GM12878 (cell line): ENCODE measurements around the gene DHDH. TPM values are rescaled to one million over a fixed set of nuclear protein-coding genes. Genes with fewer than 3 reads are reported as not detected.
A peak's percentile ranks its signal among the peaks of the same experiment; 100 is the strongest.

ENCODE experiments used
- ASH2L ChIP-seq: fragments of 300-600, 200-600 bp; sonication (generic); IDR thresholded peaks from 2 replicates; pipeline ENCODE4 v1.6.1; 2017; ENCODE audit warnings: low read depth, mild to moderate bottlenecking, borderline replicate concordance
- BHLHE40 ChIP-seq, 2 experiments: fragments of 450-650 bp in 1 of 2; IDR thresholded peaks; 2 replicates each; pipeline ENCODE4 v1.6.1; 2011 to 2017; ENCODE audit warnings: low read depth in 2 of 2, borderline replicate concordance in 1 of 2, improper control_type of control experiment in 1 of 2, low read length in 1 of 2, mild to moderate bottlenecking in 1 of 2
- BRCA1 ChIP-seq: IDR thresholded peaks from 2 replicates; pipeline ENCODE4 v1.6.1; 2011; ENCODE audit warnings: low read depth, low read length, improper control_type of control experiment
- CBX3 ChIP-seq: fragments of 200-600 bp; sonication (generic); IDR thresholded peaks from 2 replicates; pipeline ENCODE4 v1.6.1; 2016; ENCODE audit warnings: low read depth, borderline replicate concordance
- CHD2 ChIP-seq: IDR thresholded peaks from 2 replicates; pipeline ENCODE4 v1.6.1; 2011; ENCODE audit warnings: low read depth, low read length, improper control_type of control experiment, borderline replicate concordance
- EP300 ChIP-seq, 2 experiments: fragments of 150-350 bp in 1 of 2; IDR thresholded peaks; 2 replicates each; pipeline ENCODE4 v1.6.1; 2011 to 2012; ENCODE audit warnings: low read depth in 2 of 2, low read length in 2 of 2, borderline replicate concordance in 1 of 2, improper control_type of control experiment in 1 of 2, inconsistent platforms in 1 of 2; ENCODE audit not compliant: control insufficient read depth in 1 of 2
- JUND ChIP-seq: IDR thresholded peaks from 2 replicates; pipeline ENCODE4 v1.6.1; 2012; ENCODE audit warnings: low read depth, mild to moderate bottlenecking, low read length, improper control_type of control experiment, moderate library complexity
- MEF2A ChIP-seq: IDR thresholded peaks from 2 replicates; pipeline ENCODE4 v1.6.1; 2011; ENCODE audit warnings: low read depth, mild to moderate bottlenecking, low read length, moderate library complexity; ENCODE audit not compliant: insufficient read depth
- MTA3 ChIP-seq: IDR thresholded peaks from 2 replicates; pipeline ENCODE4 v1.6.1; 2012; ENCODE audit warnings: low read length, inconsistent platforms, borderline replicate concordance
- NFXL1 ChIP-seq: fragments of 450-650 bp; IDR thresholded peaks from 2 replicates; pipeline ENCODE4 v1.6.1; 2017; ENCODE audit warnings: antibody characterized with exemption, mild to moderate bottlenecking, borderline replicate concordance
- POLR2A ChIP-seq: IDR thresholded peaks from 2 replicates; pipeline ENCODE4 v1.6.1; 2011; ENCODE audit warnings: low read depth, mild to moderate bottlenecking, low read length
- RCOR1 ChIP-seq: conservative IDR thresholded peaks from 2 replicates; pipeline ENCODE4 v1.6.1; 2012; ENCODE audit warnings: low read depth, low read length, improper control_type of control experiment
- SIN3A ChIP-seq: IDR thresholded peaks from 2 replicates; pipeline ENCODE4 v1.6.1; 2012; ENCODE audit warnings: low read depth, low read length, improper control_type of control experiment
- SIX5 ChIP-seq: IDR thresholded peaks from 2 replicates; pipeline ENCODE4 v1.6.1; 2011; ENCODE audit warnings: mild to moderate bottlenecking, low read depth, low read length, moderate library complexity; ENCODE audit not compliant: severe bottlenecking
- SMAD5 ChIP-seq: IDR thresholded peaks from 2 replicates; pipeline ENCODE4 v1.6.1; 2016; ENCODE audit warnings: antibody characterized with exemption, low read depth
- SPI1 ChIP-seq: IDR thresholded peaks from 2 replicates; pipeline ENCODE4 v1.6.1; 2011; ENCODE audit warnings: low read depth, mild to moderate bottlenecking, low read length, moderate library complexity, borderline replicate concordance; ENCODE audit not compliant: insufficient read depth
- TAF1 ChIP-seq: IDR thresholded peaks from 2 replicates; pipeline ENCODE4 v1.6.1; 2011; ENCODE audit warnings: mild to moderate bottlenecking, low read depth, low read length, borderline replicate concordance
- TBL1XR1 ChIP-seq: IDR thresholded peaks from 2 replicates; pipeline ENCODE4 v1.6.1; 2012; ENCODE audit warnings: low read depth, low read length, improper control_type of control experiment
- YBX1 ChIP-seq: fragments of 450-650 bp; IDR thresholded peaks from 2 replicates; pipeline ENCODE4 v1.6.1; 2016; ENCODE audit warnings: antibody characterized with exemption
- ZNF24 ChIP-seq: fragments of 450-650 bp; IDR thresholded peaks from 2 replicates; pipeline ENCODE4 v1.6.1; 2017; ENCODE audit warnings: antibody characterized with exemption, mild to moderate bottlenecking
- ZNF622 ChIP-seq: fragments of 450-650 bp; IDR thresholded peaks from 2 replicates; pipeline ENCODE4 v1.6.1; 2017; ENCODE audit warnings: mild to moderate bottlenecking, inconsistent platforms
- polyA plus RNA-seq, 11 experiments: library from polyadenylated mRNA; depleted of rRNA in 4 of 11; unstranded in 6 of 11; stranded (reverse) in 5 of 11; fragments of >200 nt; fragmentation: Nextera tagmentation in 4 of 11; fragmentation: Illumina TruSeq in 1 of 11; extraction: Ambion mirVana in 4 of 11; extraction: Trizol in 1 of 11; gene quantifications; 1 replicate in 1 of 11; 2 replicates in 10 of 11; pipeline versions ENCODE4 v1.2.1 to v1.2.3, GENCODE V29; 2011 to 2016; ENCODE audit warnings: inconsistent platforms in 2 of 11, missing spikeins in 2 of 11, low read depth in 1 of 11
- total RNA-seq, 4 experiments: library from RNA; depleted of rRNA in 3 of 4; stranded (reverse); fragments of >200 nt in 3 of 4; fragmentation: Illumina TruSeq in 1 of 4; extraction: Trizol in 1 of 4; gene quantifications; 2 replicates each; pipeline versions ENCODE4 v1.2.1 to v1.2.3, GENCODE V29; 2013 to 2021
- TF ChIP-seq, protein P1 (sequence below): fragments of 450-650 bp; IDR thresholded peaks from 2 replicates; pipeline ENCODE4 v1.6.1; 2017; ENCODE audit warnings: mild to moderate bottlenecking, low read depth, inconsistent platforms; ENCODE audit not compliant: poor library complexity, severe bottlenecking
- TF ChIP-seq, protein P2 (sequence below): IDR thresholded peaks from 2 replicates; pipeline ENCODE4 v1.6.1; 2011; ENCODE audit warnings: low read depth, low read length, improper control_type of control experiment, borderline replicate concordance
- TF ChIP-seq, protein P3 (sequence below): fragments of 450-650 bp; IDR thresholded peaks from 2 replicates; pipeline ENCODE4 v1.6.1; 2017; ENCODE audit warnings: low read depth, mild to moderate bottlenecking, moderate library complexity

The DHDH gene
- total and polyA plus RNA-seq, 10 of the 15 experiments (the other 5 are each of a cell fraction or from before 2014, with no cell fraction given) = 0.13 to 0.21 (median 0.15) TPM; not detected in 7

DNA sequence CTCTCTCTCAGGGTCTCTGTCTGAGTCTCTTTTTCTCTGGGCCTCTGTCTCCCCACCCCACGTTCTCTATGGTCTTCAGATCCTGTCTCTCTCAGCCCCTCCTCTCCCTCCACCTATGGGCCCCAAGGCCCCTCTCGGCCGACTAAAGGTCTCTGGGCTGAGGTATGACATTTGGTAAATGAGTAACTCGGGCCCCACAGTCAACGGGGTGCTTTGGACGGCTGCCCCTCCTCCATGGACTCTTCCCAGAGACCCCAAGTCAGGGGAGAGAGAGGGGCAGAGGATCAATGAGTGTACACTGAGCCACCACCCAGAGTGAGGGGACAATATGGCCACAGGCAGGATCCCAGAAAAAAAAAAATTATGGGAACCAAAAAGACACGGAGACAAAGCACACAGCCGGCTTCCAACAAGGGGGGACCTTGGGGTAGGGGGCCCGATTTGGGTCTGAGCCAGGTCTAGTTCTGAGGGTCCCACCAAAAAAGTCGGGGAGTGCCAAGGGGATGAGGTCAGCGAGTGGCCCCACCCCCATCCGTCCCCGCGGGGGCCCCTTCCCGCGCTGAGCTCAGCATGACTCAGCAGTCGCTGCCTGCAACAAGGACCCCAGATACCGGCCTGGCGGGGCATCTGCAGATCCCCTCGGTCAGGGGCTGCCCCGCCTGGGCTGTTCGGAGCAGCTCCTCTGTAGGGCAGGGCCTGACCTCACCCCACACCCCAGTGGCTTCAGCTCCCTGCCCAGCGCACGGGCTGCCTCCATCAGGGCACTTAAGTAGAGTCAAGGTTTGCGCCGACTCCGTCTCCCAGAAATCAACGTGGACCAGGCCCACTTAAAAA, 30.1 kb downstream of the DHDH start (continued):
- no peak for TF ChIP-seq ASH2L
- no peak for TF ChIP-seq YBX1
- peak in 1 of 2 experiments; percentile 43; a peak in 2 of 4 replicates for TF ChIP-seq EP300 (IDR thresholded peaks at IDR 0.05; ENCODE audit: borderline replicate concordance in 1 of 2, control insufficient read depth in 1 of 2, low read depth in 2 of 2, low read length in 2 of 2)
- TF ChIP-seq MTA3 = no peak
- no peak for TF ChIP-seq CBX3
- peak; percentile 75 for TF ChIP-seq CHD2
- TF ChIP-seq NFXL1 = no peak
- no peak for TF ChIP-seq TAF1
- TF ChIP-seq TBL1XR1 = no peak; the same call in 1 of the 2 replicates
- no peak for TF ChIP-seq RCOR1
- no peak; the same call in 1 of the 2 replicates for TF ChIP-seq SMAD5
- no peak for TF ChIP-seq ZNF622
- TF ChIP-seq MEF2A = 0 out of 2 replicates have a peak, but pooled peaks have one; percentile 22
- TF ChIP-seq POLR2A = peak; percentile 75; the same call in 1 of the 2 replicates
- no peak for TF ChIP-seq SPI1
- TF ChIP-seq, protein P1, sequence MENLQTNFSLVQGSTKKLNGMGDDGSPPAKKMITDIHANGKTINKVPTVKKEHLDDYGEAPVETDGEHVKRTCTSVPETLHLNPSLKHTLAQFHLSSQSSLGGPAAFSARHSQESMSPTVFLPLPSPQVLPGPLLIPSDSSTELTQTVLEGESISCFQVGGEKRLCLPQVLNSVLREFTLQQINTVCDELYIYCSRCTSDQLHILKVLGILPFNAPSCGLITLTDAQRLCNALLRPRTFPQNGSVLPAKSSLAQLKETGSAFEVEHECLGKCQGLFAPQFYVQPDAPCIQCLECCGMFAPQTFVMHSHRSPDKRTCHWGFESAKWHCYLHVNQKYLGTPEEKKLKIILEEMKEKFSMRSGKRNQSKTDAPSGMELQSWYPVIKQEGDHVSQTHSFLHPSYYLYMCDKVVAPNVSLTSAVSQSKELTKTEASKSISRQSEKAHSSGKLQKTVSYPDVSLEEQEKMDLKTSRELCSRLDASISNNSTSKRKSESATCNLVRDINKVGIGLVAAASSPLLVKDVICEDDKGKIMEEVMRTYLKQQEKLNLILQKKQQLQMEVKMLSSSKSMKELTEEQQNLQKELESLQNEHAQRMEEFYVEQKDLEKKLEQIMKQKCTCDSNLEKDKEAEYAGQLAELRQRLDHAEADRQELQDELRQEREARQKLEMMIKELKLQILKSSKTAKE = peak; percentile 13
- no peak for TF ChIP-seq ZNF24
- peak; percentile 65 to 79 for TF ChIP-seq BHLHE40 (IDR thresholded peaks at IDR 0.05; ENCODE audit: borderline replicate concordance in 1 of 2, low read depth in 2 of 2, low read length in 1 of 2)
- peak; percentile 72; the same call in 1 of the 2 replicates for TF ChIP-seq JUND
- no peak for TF ChIP-seq SIX5
- TF ChIP-seq, protein P2, sequence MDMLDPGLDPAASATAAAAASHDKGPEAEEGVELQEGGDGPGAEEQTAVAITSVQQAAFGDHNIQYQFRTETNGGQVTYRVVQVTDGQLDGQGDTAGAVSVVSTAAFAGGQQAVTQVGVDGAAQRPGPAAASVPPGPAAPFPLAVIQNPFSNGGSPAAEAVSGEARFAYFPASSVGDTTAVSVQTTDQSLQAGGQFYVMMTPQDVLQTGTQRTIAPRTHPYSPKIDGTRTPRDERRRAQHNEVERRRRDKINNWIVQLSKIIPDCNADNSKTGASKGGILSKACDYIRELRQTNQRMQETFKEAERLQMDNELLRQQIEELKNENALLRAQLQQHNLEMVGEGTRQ = no peak
- TF ChIP-seq BRCA1 = no peak
- TF ChIP-seq, protein P3, sequence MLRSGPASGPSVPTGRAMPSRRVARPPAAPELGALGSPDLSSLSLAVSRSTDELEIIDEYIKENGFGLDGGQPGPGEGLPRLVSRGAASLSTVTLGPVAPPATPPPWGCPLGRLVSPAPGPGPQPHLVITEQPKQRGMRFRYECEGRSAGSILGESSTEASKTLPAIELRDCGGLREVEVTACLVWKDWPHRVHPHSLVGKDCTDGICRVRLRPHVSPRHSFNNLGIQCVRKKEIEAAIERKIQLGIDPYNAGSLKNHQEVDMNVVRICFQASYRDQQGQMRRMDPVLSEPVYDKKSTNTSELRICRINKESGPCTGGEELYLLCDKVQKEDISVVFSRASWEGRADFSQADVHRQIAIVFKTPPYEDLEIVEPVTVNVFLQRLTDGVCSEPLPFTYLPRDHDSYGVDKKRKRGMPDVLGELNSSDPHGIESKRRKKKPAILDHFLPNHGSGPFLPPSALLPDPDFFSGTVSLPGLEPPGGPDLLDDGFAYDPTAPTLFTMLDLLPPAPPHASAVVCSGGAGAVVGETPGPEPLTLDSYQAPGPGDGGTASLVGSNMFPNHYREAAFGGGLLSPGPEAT = peak; percentile 66
- no peak; the same call in 1 of the 2 replicates for TF ChIP-seq SIN3A
